Measurements from ENCODE around the gene GLS2. TPM values are rescaled to one million over a fixed set of nuclear protein-coding genes. Genes with fewer than 3 reads are reported as not detected.
"Not testable (repeated sequence)": the region's sequence is repeated elsewhere in the genome, so short reads cannot be mapped to it uniquely, and the experiment has no call there.

The GLS2 gene
- polyA plus RNA-seq, 3 donors, result 0.89 to 1.7 (median 1.1) TPM

GRCh38 chr12:56493409-56494105 lies 5.6 kb upstream of the GLS2 start:
- DNase-seq (ENCODE audit: low read depth in 3 of 3, low spot score in 2 of 3), result not testable (repeated sequence)

GRCh38 chr12:56490360-56490759 lies 2.4 kb upstream of the GLS2 start:
- DNase-seq (ENCODE audit: low read depth in 3 of 3, low spot score in 2 of 3), result no peak

GRCh38 chr12:56487448-56488040 lies 417 bp downstream of the GLS2 start:
- DNase-seq (ENCODE audit: low read depth in 3 of 3, low spot score in 2 of 3), result peak in 2 of 3 donors; percentile 21 to 26

- no peak for DNase-seq (ENCODE audit: low read depth in 3 of 3, low spot score in 2 of 3)
These were observed 1.3 kb downstream of the GLS2 start for GRCh38 chr12:56486694-56487093.

- no peak for DNase-seq (ENCODE audit: low read depth in 3 of 3, low spot score in 2 of 3)
These were observed 3.4 kb downstream of the GLS2 start for GRCh38 chr12:56484566-56484965.

GRCh38 chr12:56479625-56480024 lies 8.3 kb downstream of the GLS2 start:
- DNase-seq (ENCODE audit: low read depth in 3 of 3, low spot score in 2 of 3), result no peak

GRCh38 chr12:56477521-56478225 lies 10.3 kb downstream of the GLS2 start:
- no peak for DNase-seq (ENCODE audit: low read depth in 3 of 3, low spot score in 2 of 3)

- DNase-seq (ENCODE audit: low read depth in 3 of 3, low spot score in 2 of 3), result no peak
These were observed 11.0 kb downstream of the GLS2 start for GRCh38 chr12:56476972-56477432.

GRCh38 chr12:56476143-56476542 lies 11.8 kb downstream of the GLS2 start:
- DNase-seq (ENCODE audit: low read depth in 3 of 3, low spot score in 2 of 3), result no peak

- DNase-seq (ENCODE audit: low read depth in 3 of 3, low spot score in 2 of 3), result no peak
These were observed 13.6 kb downstream of the GLS2 start for GRCh38 chr12:56474389-56474788.

- DNase-seq (ENCODE audit: low read depth in 3 of 3, low spot score in 2 of 3), result no peak
These were observed 18.7 kb downstream of the GLS2 start for GRCh38 chr12:56469007-56469930.

- peak; percentile 68 to 85 (median 79) for DNase-seq (ENCODE audit: low read depth in 3 of 3, low spot score in 2 of 3)
These were observed 19.6 kb downstream of the GLS2 start, which contains the start of gene SPRYD4 for GRCh38 chr12:56468216-56469006. Gene SPRYD4, plus strand, starts transcription at chr12:56468578. Its CDS starts 14 bp downstream, at chr12:56468592.

- no peak for DNase-seq (ENCODE audit: low read depth in 3 of 3, low spot score in 2 of 3)
These were observed 25.4 kb downstream of the GLS2 start for GRCh38 chr12:56462565-56462964.

GRCh38 chr12:56461235-56462159 lies 26.5 kb downstream of the GLS2 start:
- DNase-seq (ENCODE audit: low read depth in 3 of 3, low spot score in 2 of 3), result no peak

- no peak for DNase-seq (ENCODE audit: low read depth in 3 of 3, low spot score in 2 of 3)
These were observed 30.1 kb downstream of the GLS2 start for GRCh38 chr12:56457817-56458216.

- no peak for DNase-seq (ENCODE audit: low read depth in 3 of 3, low spot score in 2 of 3)
These were observed 33.4 kb downstream of the GLS2 start, which contains the start of gene MIP for GRCh38 chr12:56454557-56454956. Gene MIP, minus strand, starts transcription at chr12:56454657. Its CDS starts 44 bp downstream, at chr12:56454613.

GRCh38 chr12:56451147-56451546 lies 36.8 kb downstream of the GLS2 start:
- no peak for DNase-seq (ENCODE audit: low read depth in 3 of 3, low spot score in 2 of 3)

- DNase-seq (ENCODE audit: low read depth in 3 of 3, low spot score in 2 of 3), result no peak
These were observed 37.7 kb downstream of the GLS2 start for GRCh38 chr12:56450241-56450640.

- no peak for DNase-seq (ENCODE audit: low read depth in 3 of 3, low spot score in 2 of 3)
These were observed 38.4 kb downstream of the GLS2 start for GRCh38 chr12:56449622-56449984.

All from right renal cortex interstitium (tissue), 3 donors.